Common myeloid progenitor, CD34-positive (primary cell): Measurements from ENCODE around the gene NAIP.
"Not testable (repeated sequence)": the region's sequence is repeated elsewhere in the genome, so short reads cannot be mapped to it uniquely, and the experiment has no call there.

Experiments
- CTCF ChIA-PET: fragments of 350-600 bp; sonication (Branson Sonifier 250); formaldehyde crosslinking; loops from one replicate; lab custom pipeline; 2021; ENCODE audit warnings: antibody characterized with exemption; lab: Charles Lee
- POLR2A ChIA-PET: fragments of 350-600 bp; sonication (Branson Sonifier 250); formaldehyde crosslinking; loops from one replicate; lab custom pipeline; 2021; ENCODE audit warnings: antibody characterized with exemption; lab: Charles Lee
- DNase-seq, 3 donors: peaks; one replicate each; pipeline versions ENCODE4 v3.0.0 to v3.0.0-alpha.2; 2013
- H3K27ac ChIP-seq, 2 experiments: 1 replicate in 1 of 2; 2 replicates in 1 of 2; pipeline ENCODE4 v1.7.0; 2013; ENCODE audit warnings: inconsistent platforms in 2 of 2, low read length in 2 of 2, mild to moderate bottlenecking in 2 of 2, low read depth in 1 of 2, moderate library complexity in 1 of 2; ENCODE audit not compliant: severe bottlenecking in 2 of 2, insufficient read depth in 1 of 2, poor library complexity in 1 of 2
- H3K27me3 ChIP-seq, 5 experiments: replicated peaks in 2 of 5; 1 replicate in 3 of 5; 2 replicates in 2 of 5; pipeline versions ENCODE4 v1.6.1 to v1.7.0; 2013; ENCODE audit warnings: low read length in 4 of 5, mild to moderate bottlenecking in 2 of 5, moderate library complexity in 2 of 5, inconsistent platforms in 1 of 5; ENCODE audit not compliant: insufficient read depth in 5 of 5, control insufficient read depth in 4 of 5
- H3K36me3 ChIP-seq, 4 experiments: 1 replicate in 2 of 4; 2 replicates in 2 of 4; pipeline versions ENCODE4 v1.6.1 to v1.7.0; 2013; ENCODE audit warnings: low read length in 3 of 4, control low read depth in 1 of 4, mild to moderate bottlenecking in 1 of 4; ENCODE audit not compliant: control insufficient read depth in 4 of 4, insufficient read depth in 4 of 4
- H3K4me1 ChIP-seq, 4 experiments: 1 replicate in 3 of 4; 2 replicates in 1 of 4; pipeline versions ENCODE4 v1.6.1 to v1.7.1; 2013; ENCODE audit warnings: low read length in 3 of 4, mild to moderate bottlenecking in 3 of 4, control low read depth in 1 of 4, inconsistent platforms in 1 of 4, moderate library complexity in 1 of 4; ENCODE audit not compliant: control insufficient read depth in 4 of 4, insufficient read depth in 4 of 4; ENCODE audit errors: control extremely low read depth in 1 of 4
- H3K4me3 ChIP-seq, 7 experiments: 1 replicate in 4 of 7; 2 replicates in 3 of 7; pipeline versions ENCODE4 v1.5.1 to v1.7.0; 2013; ENCODE audit warnings: mild to moderate bottlenecking in 7 of 7, low read length in 6 of 7, moderate library complexity in 6 of 7, inconsistent platforms in 2 of 7, low read depth in 2 of 7, control low read depth in 1 of 7; ENCODE audit not compliant: insufficient read depth in 4 of 7, control insufficient read depth in 1 of 7; ENCODE audit errors: extremely low read depth in 1 of 7
- H3K9me3 ChIP-seq, 5 experiments: 1 replicate in 4 of 5; 2 replicates in 1 of 5; pipeline versions ENCODE4 v1.6.1 to v1.7.1; 2013; ENCODE audit warnings: low read length in 4 of 5, mild to moderate bottlenecking in 2 of 5, inconsistent platforms in 1 of 5, low read depth in 1 of 5, moderate library complexity in 1 of 5; ENCODE audit not compliant: control insufficient read depth in 4 of 5, insufficient read depth in 2 of 5; ENCODE audit errors: control extremely low read depth in 1 of 5
- WGBS: methylation state at CpG from one replicate; pipeline ENCODE4 v1.1.5; 2013; ENCODE audit not compliant: insufficient coverage; 5-methylcytosine and 5-hydroxymethylcytosine counted together

Gene NAIP

GRCh38 chr5:70967220-70967619 lies 57.9 kb downstream of the NAIP start:
- H3K36me3 ChIP-seq, H3K9me3 ChIP-seq, H3K4me1 ChIP-seq, H3K27me3 ChIP-seq, POLR2A ChIA-PET, H3K27ac ChIP-seq, DNase-seq, CTCF ChIA-PET, H3K4me3 ChIP-seq: not testable (repeated sequence)
- no CpG with 5 or more reads among the region's 7 CpGs for WGBS

GRCh38 chr5:70964531-70964930 lies 60.6 kb downstream of the NAIP start:
- CTCF ChIA-PET, H3K4me1 ChIP-seq, H3K36me3 ChIP-seq, H3K27ac ChIP-seq, H3K27me3 ChIP-seq, H3K9me3 ChIP-seq, DNase-seq, POLR2A ChIA-PET, H3K4me3 ChIP-seq: not testable (repeated sequence)

- POLR2A ChIA-PET, CTCF ChIA-PET, DNase-seq, H3K36me3 ChIP-seq, H3K4me3 ChIP-seq, H3K27ac ChIP-seq, H3K4me1 ChIP-seq, H3K27me3 ChIP-seq, H3K9me3 ChIP-seq: not testable (repeated sequence)
- no CpG with 5 or more reads among the region's 10 CpGs for WGBS
Observed at GRCh38 chr5:70953068-70953467, 72.1 kb downstream of the NAIP start.

GRCh38 chr5:70932560-70932959 lies 92.6 kb downstream of the NAIP start:
- WGBS: no CpG with 5 or more reads among the region's 1 CpG
- H3K4me1 ChIP-seq, POLR2A ChIA-PET, H3K27me3 ChIP-seq, H3K4me3 ChIP-seq, H3K9me3 ChIP-seq, H3K27ac ChIP-seq, DNase-seq, H3K36me3 ChIP-seq, CTCF ChIA-PET: not testable (repeated sequence)

DNA sequence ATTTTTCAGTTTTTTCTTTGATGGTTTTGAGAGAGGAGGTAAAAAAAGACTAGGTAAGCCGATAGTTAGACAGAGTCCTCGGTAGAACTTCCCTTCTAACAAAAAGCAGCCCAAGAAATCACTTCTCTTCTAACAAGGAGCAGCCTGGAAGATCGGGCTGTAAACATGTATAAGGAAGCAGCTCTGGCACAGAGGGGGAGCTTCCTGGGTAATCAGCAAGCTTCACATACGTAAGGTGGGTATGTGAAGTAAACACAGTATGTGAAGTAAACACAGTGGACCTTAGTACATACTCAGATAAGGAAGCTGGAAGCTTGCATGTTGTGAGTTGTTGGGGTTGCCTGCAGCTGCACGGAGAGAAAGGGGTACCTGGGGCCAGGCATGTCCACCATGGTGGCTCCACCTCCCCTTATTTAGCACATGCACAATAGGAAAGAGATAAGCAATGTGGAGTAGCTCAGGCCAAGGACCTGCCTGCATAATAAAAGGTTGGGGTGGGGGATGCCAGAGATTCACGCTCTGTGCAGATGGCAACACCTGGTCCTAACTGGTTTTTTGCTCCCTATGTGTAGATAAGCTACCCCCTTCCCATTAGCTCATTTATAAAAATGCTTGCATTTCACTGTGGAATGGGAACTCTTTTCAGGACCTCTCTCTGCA lies 93.3 kb downstream of the NAIP start:
- H3K27ac ChIP-seq, H3K9me3 ChIP-seq, DNase-seq, H3K36me3 ChIP-seq, H3K4me3 ChIP-seq, POLR2A ChIA-PET, H3K27me3 ChIP-seq, CTCF ChIA-PET, H3K4me1 ChIP-seq: not testable (repeated sequence)
- no CpG with 5 or more reads among the region's 6 CpGs for WGBS

DNA sequence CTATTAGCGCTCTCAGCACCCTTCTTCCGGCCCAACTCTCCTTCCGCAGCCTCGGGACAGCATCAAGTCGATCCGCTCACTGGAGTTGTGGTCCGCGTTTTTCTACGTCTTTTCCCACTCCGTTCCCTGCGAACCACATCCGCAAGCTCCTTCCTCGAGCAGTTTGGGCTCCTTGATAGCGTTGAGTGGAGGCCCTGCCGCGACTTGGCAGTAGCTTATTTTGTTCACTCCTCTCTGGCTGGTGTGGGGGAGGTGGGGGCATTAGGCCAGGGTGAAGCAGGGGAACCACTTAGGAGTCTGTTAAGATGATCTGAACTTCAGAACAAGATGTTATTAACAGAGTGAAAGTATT lies 100.0 kb downstream of the NAIP start:
- POLR2A ChIA-PET, H3K9me3 ChIP-seq, DNase-seq, CTCF ChIA-PET, H3K4me3 ChIP-seq, H3K4me1 ChIP-seq, H3K27ac ChIP-seq, H3K27me3 ChIP-seq, H3K36me3 ChIP-seq: not testable (repeated sequence)
- no CpG with 5 or more reads among the region's 16 CpGs for WGBS
